ENCODE data around the gene AHCYL2. TPM values are rescaled to one million over a fixed set of nuclear protein-coding genes. Genes with fewer than 3 reads are reported as not detected.
A peak's percentile ranks its signal among the peaks of the same experiment; 100 is the strongest.
"Not testable (repeated sequence)": the region's sequence is repeated elsewhere in the genome, so short reads cannot be mapped to it uniquely, and the experiment has no call there.

AHCYL2 gene
- total RNA-seq, 1 experiment from 2014 or later: 10.0 TPM

DNA sequence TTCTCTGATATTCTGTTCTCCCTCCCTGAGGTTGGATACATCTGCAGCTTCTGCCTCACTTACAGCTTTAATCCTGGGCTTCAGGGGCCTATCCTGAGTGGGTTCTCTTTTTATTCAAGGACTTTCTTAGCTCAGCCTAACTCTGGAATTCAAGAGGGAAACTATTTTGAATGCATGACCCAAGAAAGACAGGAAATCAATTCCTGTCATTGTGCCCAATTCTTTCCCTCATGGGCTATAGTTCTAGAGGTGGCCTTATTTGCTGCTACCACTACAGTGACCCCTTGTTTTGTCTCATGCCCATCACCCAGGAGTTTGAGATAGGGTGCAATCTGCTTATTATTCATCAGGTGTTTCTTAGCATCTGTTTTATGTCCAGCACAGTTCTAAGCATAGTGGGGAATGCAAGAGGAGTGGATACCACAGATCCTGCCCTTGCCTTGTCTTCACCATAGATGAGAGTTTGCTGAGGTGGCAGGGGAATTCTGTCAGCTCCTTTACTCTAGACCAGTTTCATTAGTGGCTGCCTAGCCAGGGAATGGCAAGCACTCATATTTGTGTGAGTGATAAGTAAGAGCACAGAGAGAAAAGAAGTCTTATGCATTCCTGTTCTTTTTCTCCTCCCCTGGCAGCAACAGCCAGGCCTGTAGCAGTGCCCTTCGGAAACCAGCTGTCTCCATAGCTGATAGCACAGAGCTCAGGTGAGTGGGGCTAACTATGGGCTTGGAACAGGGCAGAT lies 228.8 kb downstream of the AHCYL2 start:
- DNase-seq (ENCODE audit: low read depth): no peak

DNA sequence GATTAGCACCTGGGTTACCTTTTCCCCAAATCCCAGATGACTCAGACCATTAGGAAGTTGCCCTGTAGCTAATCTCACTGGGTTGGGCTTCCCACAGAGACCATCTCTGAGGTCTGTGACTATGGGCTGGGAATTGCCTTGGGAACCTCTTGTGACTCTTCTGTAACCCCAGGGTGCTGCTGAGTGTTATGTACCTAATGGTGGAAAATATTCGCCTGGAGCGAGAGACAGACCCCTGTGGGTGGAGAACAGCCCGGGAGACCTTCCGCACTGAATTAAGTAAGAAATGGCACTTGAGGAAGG lies 229.4 kb downstream of the AHCYL2 start:
- DNase-seq (ENCODE audit: low read depth): no peak

DNA sequence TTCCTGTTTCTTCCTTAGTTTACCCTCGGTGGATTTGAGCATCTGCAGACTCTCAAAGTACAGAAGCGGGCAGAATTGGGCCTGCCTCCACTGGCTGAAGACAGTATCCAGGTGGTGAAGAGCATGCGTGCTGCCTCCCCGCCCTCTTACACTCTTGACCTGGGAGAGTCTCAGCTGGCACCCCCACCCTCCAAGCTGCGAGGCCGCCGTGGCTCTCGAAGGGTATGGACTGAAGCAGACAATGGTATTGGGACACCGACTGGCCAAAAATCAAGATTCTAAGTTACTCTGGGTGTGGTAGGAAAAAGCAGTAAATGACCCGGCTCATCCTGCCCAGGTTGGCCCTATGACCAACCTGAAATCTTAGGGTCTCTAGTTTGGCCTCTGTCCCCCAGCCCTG lies 231.6 kb downstream of the AHCYL2 start:
- DNase-seq (ENCODE audit: low read depth): no peak

DNA sequence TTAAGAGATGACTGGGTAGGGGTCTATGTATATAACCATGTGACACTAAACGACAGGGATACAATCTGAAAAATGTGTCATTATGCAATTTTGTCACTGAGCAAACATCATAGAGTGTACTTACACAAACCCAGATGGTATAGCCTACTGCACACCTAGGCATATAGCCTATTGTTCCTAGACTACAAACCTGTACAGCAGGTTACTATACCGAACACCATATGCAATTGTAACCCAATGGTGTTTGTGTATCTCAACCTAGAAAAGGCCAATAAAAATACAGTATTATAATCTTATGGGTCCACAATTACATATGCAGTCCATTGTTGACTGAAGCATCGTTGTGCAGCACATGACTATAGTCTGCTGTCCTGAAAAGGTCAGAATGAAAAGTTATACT lies 232.3 kb downstream of the AHCYL2 start:
- DNase-seq (ENCODE audit: low read depth): no peak

DNA sequence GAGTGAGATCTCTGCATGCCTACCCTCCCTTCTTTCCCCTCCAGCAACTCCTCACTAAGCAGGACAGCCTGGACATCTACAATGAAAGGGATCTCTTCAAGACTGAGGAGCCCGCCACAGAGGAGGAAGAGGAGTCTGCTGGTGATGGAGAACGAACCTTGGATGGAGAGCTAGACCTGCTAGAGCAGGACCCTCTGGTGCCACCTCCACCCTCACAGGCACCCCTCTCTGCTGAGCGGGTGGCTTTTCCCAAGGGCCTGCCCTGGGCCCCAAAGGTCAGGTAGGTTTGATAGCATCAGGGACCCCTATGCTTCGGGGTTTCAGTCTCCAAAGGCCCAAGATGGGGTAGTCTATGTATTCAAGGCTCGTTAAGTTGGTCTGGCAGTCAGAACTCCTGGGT lies 233.3 kb downstream of the AHCYL2 start:
- no peak for DNase-seq (ENCODE audit: low read depth)

DNA sequence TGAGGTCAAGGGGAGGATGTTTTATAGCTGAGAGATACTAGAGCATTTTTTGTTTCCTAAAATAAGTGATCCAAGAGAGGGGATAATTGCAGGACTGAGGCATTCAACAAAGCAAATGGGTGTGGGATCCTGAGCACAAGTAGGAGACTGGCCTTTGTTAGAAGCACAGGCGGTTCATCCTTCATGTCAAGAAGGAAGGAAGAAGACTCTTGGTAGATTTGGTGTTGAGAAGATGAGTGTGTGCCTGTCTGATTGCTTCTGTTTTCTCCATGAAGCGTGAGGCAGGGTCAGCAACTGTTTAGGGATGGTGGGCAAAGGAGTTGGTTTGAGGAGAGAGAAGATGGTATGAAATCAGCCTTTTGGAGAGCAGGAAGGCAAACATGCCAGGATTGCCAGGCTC lies 237.0 kb downstream of the AHCYL2 start:
- no peak for DNase-seq (ENCODE audit: low read depth)

DNA sequence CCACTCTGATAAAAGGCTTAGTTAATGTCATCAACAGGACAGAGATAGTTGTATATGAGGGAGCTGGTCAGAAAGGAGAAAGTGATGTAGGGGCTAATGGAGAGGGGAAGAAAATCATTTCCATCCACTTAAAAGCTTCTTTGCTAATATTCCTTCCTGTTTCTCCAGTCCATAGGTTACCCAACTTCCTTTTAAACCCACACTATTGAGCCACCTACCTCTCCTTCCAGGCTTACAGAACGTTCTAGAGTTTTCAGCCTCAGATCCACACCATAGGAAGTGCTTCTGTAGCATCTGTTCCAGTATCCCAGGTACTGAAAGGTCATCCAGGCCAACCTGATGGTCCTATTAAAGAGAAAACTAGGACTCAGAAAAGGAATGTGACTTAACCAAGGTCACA lies 237.6 kb downstream of the AHCYL2 start:
- DNase-seq (ENCODE audit: low read depth): no peak

DNA sequence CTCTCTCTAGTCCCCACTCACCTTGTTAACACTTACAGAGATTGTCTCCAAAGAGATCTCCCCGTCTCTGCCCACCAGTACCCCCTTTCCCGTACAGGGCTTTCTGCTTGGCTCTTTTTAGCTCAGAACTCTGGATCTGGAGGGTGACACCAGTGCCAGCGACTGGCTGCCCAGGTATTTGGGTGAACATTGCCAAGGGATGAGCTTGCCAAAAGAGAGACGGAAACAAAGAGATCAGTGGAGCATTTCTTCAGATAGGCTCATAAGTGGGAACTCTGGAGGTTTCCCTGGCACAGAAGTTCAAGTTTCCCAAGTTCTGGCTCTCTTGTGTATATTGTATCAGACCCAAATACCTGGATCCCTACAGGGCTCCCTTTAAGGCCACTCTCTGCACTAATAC lies 239.4 kb downstream of the AHCYL2 start:
- no peak for DNase-seq (ENCODE audit: low read depth)

DNA sequence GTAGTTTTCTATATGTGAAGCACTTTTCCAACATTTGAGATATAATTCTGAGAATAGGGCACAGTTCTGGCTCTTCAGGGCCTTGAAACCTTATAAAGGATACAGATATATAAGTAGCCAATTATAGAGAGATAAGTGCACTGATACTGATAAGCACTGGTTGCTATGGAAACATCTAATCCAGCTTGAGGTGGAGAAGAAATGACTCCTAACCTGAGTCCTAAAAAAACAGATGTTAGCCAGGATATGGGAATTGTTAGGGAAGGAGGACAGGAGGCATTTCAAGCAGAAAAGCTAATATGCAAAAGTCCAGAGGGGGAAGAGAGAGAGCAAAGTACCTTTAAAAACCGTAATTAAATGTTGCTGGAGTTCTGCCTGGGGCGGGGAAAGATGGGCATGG lies 240.2 kb downstream of the AHCYL2 start:
- DNase-seq (ENCODE audit: low read depth): no peak

DNA sequence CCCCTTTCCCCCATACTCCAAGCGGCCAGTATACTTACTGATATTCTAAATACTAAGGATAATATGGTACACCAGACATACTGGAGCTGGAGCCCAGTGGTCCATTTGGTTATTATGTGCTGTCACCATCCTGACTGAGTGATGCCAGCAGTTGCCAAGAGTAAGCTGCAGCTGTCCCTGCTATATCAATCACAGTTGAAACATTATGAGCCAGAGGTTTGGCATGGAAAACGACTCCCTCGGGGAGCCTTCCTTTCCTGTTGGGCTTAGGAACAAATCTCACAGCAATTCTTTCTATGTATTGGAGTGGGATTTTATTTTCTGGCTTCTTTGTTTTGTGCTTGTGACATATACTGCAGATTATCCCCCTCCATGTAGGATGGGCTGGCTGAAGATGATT lies 242.0 kb downstream of the AHCYL2 start:
- no peak for DNase-seq (ENCODE audit: low read depth)

DNA sequence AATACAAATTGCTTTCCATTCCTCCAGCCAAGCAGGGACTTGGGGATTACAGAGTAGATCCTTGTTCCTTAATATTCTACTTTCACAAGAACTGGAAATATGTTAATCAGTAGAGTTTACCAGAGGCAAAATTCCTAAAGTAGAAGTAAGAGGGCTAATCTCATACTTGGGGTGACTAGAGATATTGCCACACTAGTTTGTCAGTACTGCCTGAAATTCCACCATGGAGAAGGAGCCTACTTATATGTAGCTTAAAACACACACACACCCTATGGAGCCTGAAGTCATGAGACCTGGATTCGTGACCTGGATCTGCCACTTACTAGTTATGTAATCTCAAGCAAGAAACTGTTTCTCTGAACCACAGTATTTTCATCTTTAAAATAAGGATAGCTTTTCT lies 243.3 kb downstream of the AHCYL2 start:
- DNase-seq (ENCODE audit: low read depth): peak; percentile 9

DNA sequence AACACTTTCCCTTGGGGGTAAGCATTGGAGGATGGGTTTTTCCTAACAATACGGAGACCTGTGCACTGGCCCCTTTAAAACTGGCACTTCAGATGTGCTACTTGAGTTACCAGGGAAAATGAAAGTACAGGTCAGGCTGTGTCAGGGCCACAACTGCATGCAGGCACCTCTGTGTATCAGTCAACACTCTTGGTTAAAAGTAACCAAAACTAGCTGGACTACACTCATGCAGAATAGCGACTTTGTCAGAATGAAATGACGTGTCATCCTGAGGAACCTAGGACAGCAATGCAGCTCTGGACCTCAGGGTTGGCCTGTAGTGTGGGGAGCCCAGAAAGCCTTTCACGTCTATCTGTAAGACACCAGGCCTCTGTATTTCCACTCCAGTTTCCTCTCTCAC lies 243.7 kb downstream of the AHCYL2 start:
- DNase-seq (ENCODE audit: low read depth): no peak

DNA sequence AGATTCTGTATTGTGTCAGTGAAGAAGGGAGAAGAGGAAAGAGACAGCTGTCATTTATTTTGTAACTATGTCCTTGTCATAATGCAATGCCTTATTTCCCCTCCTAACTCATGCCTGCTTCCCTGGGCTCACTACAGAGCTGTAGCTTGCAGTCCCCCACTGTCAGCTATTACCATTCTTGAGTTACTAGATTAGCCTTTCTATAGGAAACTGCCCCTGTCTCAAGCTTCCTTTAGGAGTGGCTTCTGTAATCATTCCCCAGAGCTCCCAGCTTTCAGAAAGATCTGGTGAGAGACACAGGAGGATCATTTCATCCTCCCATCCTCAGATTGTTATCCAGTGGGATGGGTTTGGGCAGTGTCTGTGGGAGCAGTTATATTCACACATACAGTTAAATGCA lies 245.1 kb downstream of the AHCYL2 start:
- no peak for DNase-seq (ENCODE audit: low read depth)

DNA sequence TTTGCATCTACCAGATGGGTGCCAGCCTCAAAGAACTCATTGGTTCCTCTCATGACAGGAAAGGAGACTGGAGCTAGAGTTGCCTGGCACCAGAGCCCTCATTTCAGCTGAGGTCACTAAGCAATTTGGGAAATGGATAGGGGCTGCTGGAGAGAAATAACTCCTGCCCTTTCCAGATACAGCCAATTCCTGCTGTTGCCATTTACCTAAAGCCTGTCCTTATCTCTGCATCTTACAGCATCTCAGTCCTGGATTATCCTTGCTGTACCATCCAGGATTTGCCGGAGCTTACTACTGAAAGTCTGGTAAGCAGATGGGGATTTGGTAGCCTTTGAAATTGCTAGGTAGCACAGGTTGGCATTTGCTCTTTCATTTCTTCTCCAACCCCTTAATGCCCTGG lies 245.6 kb downstream of the AHCYL2 start:
- DNase-seq (ENCODE audit: low read depth): no peak

DNA sequence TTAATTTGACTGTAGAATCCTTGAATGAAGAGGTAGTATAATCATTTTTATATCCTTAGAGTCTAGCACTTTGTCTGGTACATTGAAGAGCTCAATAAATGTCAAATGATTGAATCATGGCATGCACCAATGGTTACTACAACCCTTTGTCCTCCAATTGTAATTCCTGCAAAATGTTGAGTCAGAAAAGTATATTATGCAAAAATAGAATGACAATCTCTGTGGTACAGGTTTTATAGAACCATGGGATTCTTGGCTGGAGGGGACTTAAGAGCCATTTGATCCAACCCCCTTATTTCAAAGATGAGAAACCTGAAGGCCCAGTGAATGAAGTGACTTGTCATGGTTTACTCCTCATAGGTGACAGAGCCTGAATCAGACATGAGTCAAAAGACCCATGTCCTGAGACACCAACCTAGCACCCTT lies 246.6 kb downstream of the AHCYL2 start:
- no peak for DNase-seq (ENCODE audit: low read depth)

DNA sequence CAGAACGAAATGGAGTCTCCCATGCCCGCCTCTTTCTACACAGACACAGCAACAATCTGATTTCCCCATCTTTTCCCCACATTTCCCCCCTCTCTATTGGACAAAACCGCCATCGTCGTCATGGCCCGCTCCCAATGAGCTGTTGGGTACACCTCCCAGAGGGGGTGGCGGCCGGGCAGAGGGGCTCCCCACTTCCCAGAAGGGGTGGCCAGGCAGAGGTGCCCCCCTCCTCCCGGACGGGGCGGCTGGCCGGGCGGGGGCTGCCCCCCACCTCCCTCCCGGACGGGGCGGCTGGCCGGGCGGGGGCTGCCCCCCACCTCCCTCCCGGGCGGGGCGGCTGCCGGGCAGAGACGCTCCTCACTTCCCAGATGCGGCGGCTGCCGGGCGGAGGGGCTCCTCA lies 251.1 kb downstream of the AHCYL2 start:
- not testable (repeated sequence) for DNase-seq (ENCODE audit: low read depth)

DNA sequence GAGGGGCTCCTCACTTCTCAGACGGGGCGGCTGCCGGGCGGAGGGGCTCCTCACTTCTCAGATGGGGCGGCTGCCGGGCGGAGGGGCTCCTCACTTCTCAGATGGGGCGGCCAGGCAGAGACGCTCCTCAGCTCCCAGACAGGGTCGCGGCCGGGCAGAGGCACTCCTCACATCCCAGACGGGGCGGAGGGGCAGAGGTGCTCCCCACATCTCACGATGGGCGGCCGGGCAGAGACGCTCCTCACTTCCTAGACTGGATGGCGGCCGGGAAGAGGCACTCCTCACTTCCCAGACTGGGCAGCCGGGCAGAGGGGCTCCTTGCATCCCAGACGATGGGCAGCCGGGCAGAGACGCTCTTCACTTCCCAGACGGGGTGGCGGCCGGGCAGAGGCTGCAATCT lies 251.6 kb downstream of the AHCYL2 start:
- not testable (repeated sequence) for DNase-seq (ENCODE audit: low read depth)

Other genes starting within 250 kb of the AHCYL2 start
- gene TNPO3, start 169.9 kb upstream of the AHCYL2 start, total RNA-seq (2014; rRNA removed; shearing (Covaris generic)): 53.4 and 59.0 TPM in 2 replicates
- 1.1 and 2.1 TPM in 2 replicates for gene TSPAN33, start 80.3 kb upstream of the AHCYL2 start, total RNA-seq (2014; rRNA removed; shearing (Covaris generic))
- 0.24 and 0.29 TPM in 2 replicates for gene SMO, start 36.4 kb upstream of the AHCYL2 start, total RNA-seq (2014; rRNA removed; shearing (Covaris generic))
- 6.4 and 7.8 TPM in 2 replicates for gene STRIP2, start 209.4 kb downstream of the AHCYL2 start, total RNA-seq (2014; rRNA removed; shearing (Covaris generic))

Measured in RPMI7951 (cell line).